Activated naive CD8-positive, alpha-beta T cell treated with anti-CD3 and anti-CD28 coated beads for 36 hours (primary cell): ENCODE results near the gene POLDIP2. TPM values are rescaled to one million over a fixed set of nuclear protein-coding genes. Genes with fewer than 3 reads are reported as not detected.

Experiments used
- DNase-seq: peaks from one replicate; pipeline ENCODE4 v3.0.0; 2021
- H3K27ac Mint-ChIP-seq: one replicate; pipeline ENCODE4 v1.8.0; 2022; ENCODE audit warnings: mild to moderate bottlenecking, moderate library complexity, mixed read lengths
- H3K27me3 Mint-ChIP-seq: one replicate; pipeline ENCODE4 v1.8.0; 2022; ENCODE audit warnings: mild to moderate bottlenecking, mixed read lengths
- H3K36me3 Mint-ChIP-seq: one replicate; pipeline ENCODE4 v1.8.0; 2021; ENCODE audit warnings: mild to moderate bottlenecking, mixed read lengths
- H3K4me1 Mint-ChIP-seq: one replicate; pipeline ENCODE4 v1.8.0; 2021; ENCODE audit warnings: mixed read lengths
- H3K4me3 Mint-ChIP-seq: one replicate; pipeline ENCODE4 v1.8.0; 2022; ENCODE audit warnings: mild to moderate bottlenecking, moderate library complexity, mixed read lengths
- H3K9me3 Mint-ChIP-seq: one replicate; pipeline ENCODE4 v1.8.0; 2022; ENCODE audit warnings: mixed read lengths
- total RNA-seq, 2 experiments: library from RNA; stranded (reverse); gene quantifications; one replicate each; pipeline ENCODE4 v1.2.3, GENCODE V29; 2021

POLDIP2 gene
- total RNA-seq, 2 experiments from 2014 or later = 125 to 126 TPM

GRCh38 chr17:28395426-28395825 is 38.1 kb upstream of the POLDIP2 start:
- no peaks in the 10 kb centered on the region for H3K4me1 Mint-ChIP-seq
- H3K27ac Mint-ChIP-seq = no peak overlapping the region
- H3K4me3 Mint-ChIP-seq = no peak overlapping the region
- no peaks in the 10 kb centered on the region for H3K27me3 Mint-ChIP-seq
- no peak for DNase-seq
- peaks cover 5% of the 10 kb centered on the region for H3K36me3 Mint-ChIP-seq
- no peaks in the 10 kb centered on the region for H3K9me3 Mint-ChIP-seq

GRCh38 chr17:28394337-28395116 is 37.2 kb upstream of the POLDIP2 start:
- H3K36me3 Mint-ChIP-seq = peaks cover 10% of the 10 kb centered on the region
- H3K4me1 Mint-ChIP-seq = no peaks in the 10 kb centered on the region
- H3K27ac Mint-ChIP-seq = no peak overlapping the region
- H3K27me3 Mint-ChIP-seq = no peaks in the 10 kb centered on the region
- H3K4me3 Mint-ChIP-seq = no peak overlapping the region
- no peaks in the 10 kb centered on the region for H3K9me3 Mint-ChIP-seq
- DNase-seq = no peak

- no peaks in the 10 kb centered on the region for H3K4me1 Mint-ChIP-seq
- no peaks in the 10 kb centered on the region for H3K9me3 Mint-ChIP-seq
- peaks cover 12% of the 10 kb centered on the region for H3K36me3 Mint-ChIP-seq
- no peak overlapping the region for H3K27ac Mint-ChIP-seq
- H3K27me3 Mint-ChIP-seq = no peaks in the 10 kb centered on the region
- no peak for DNase-seq
- H3K4me3 Mint-ChIP-seq = no peak overlapping the region
Measured at GRCh38 chr17:28392491-28392890, 35.2 kb upstream of the POLDIP2 start.

- Mint-ChIP-seq H3K4me1 (no peaks in the 10 kb centered on the region), H3K27me3 (no peaks in the 10 kb centered on the region), H3K36me3 (peaks cover 12% of the 10 kb centered on the region), H3K9me3 (no peaks in the 10 kb centered on the region), H3K4me3 (no peak overlapping the region), H3K27ac (no peak overlapping the region)
- no peak for DNase-seq
Measured at GRCh38 chr17:28391401-28391800, 34.1 kb upstream of the POLDIP2 start.

GRCh38 chr17:28390984-28391383 is 33.7 kb upstream of the POLDIP2 start:
- Mint-ChIP-seq H3K4me1 (no peaks in the 10 kb centered on the region), H3K27ac (no peak overlapping the region), H3K4me3 (no peak overlapping the region), H3K36me3 (peaks cover 14% of the 10 kb centered on the region), H3K9me3 (no peaks in the 10 kb centered on the region), H3K27me3 (no peaks in the 10 kb centered on the region)
- no peak for DNase-seq

- Mint-ChIP-seq H3K9me3 (no peaks in the 10 kb centered on the region), H3K4me1 (peaks cover under 1% of the 10 kb centered on the region)
Measured at GRCh38 chr17:28390563-28390962, 33.2 kb upstream of the POLDIP2 start.

GRCh38 chr17:28390141-28390540 is 32.8 kb upstream of the POLDIP2 start:
- no peaks in the 10 kb centered on the region for H3K27me3 Mint-ChIP-seq
- H3K9me3 Mint-ChIP-seq = no peaks in the 10 kb centered on the region
- H3K4me1 Mint-ChIP-seq = peaks cover 4% of the 10 kb centered on the region
- no peak overlapping the region for H3K27ac Mint-ChIP-seq
- peaks cover 18% of the 10 kb centered on the region for H3K36me3 Mint-ChIP-seq
- no peak for DNase-seq
- no peak overlapping the region for H3K4me3 Mint-ChIP-seq

More at GRCh38 chr17:28390563-28390962, 33.2 kb upstream of the POLDIP2 start:
- Mint-ChIP-seq H3K27me3 (no peaks in the 10 kb centered on the region), H3K27ac (no peak overlapping the region), H3K4me3 (no peak overlapping the region), H3K36me3 (peaks cover 16% of the 10 kb centered on the region)
- DNase-seq = no peak

- Mint-ChIP-seq H3K4me3 (no peak overlapping the region), H3K27me3 (no peaks in the 10 kb centered on the region), H3K27ac (no peak overlapping the region), H3K36me3 (peaks cover 27% of the 10 kb centered on the region), H3K9me3 (no peaks in the 10 kb centered on the region), H3K4me1 (peaks cover 13% of the 10 kb centered on the region)
- DNase-seq = no peak
Measured at GRCh38 chr17:28388106-28388505, 30.8 kb upstream of the POLDIP2 start.

- H3K27me3 Mint-ChIP-seq = peaks cover 6% of the 10 kb centered on the region
- H3K27ac Mint-ChIP-seq = no peak overlapping the region
- DNase-seq = no peak
- peaks cover 33% of the 10 kb centered on the region for H3K36me3 Mint-ChIP-seq
- H3K9me3 Mint-ChIP-seq = no peaks in the 10 kb centered on the region
- H3K4me1 Mint-ChIP-seq = peaks cover 15% of the 10 kb centered on the region
- H3K4me3 Mint-ChIP-seq = no peak overlapping the region
Measured at GRCh38 chr17:28386391-28386790, 29.1 kb upstream of the POLDIP2 start.

- peak; percentile 28 for DNase-seq
- Mint-ChIP-seq H3K9me3 (no peaks in the 10 kb centered on the region), H3K27me3 (peaks cover 6% of the 10 kb centered on the region), H3K4me1 (peaks cover 17% of the 10 kb centered on the region), H3K27ac (peak overlapping the region; percentile 7), H3K36me3 (peaks cover 32% of the 10 kb centered on the region), H3K4me3 (peak overlapping the region; percentile 88)
Measured at GRCh38 chr17:28385406-28385805, 28.1 kb upstream of the POLDIP2 start.

- peaks cover 35% of the 10 kb centered on the region for H3K36me3 Mint-ChIP-seq
- no peak for DNase-seq
- H3K27ac Mint-ChIP-seq = peak overlapping the region; percentile 72
Measured at GRCh38 chr17:28385037-28385400, 27.7 kb upstream of the POLDIP2 start.

GRCh38 chr17:28384281-28385036 is 27.1 kb upstream of the POLDIP2 start:
- H3K27ac Mint-ChIP-seq = peak overlapping the region; percentile 72
- H3K4me1 Mint-ChIP-seq = peaks cover 20% of the 10 kb centered on the region
- H3K9me3 Mint-ChIP-seq = no peaks in the 10 kb centered on the region

More at GRCh38 chr17:28385037-28385400, 27.7 kb upstream of the POLDIP2 start:
- Mint-ChIP-seq H3K4me3 (peak overlapping the region; percentile 88), H3K4me1 (peaks cover 20% of the 10 kb centered on the region), H3K27me3 (peaks cover 6% of the 10 kb centered on the region), H3K9me3 (no peaks in the 10 kb centered on the region)

GRCh38 chr17:28381141-28381825 is 24.0 kb upstream of the POLDIP2 start:
- peak; percentile 33 for DNase-seq
- Mint-ChIP-seq H3K4me1 (peaks cover 20% of the 10 kb centered on the region), H3K4me3 (peak overlapping the region; percentile 20), H3K27me3 (peaks cover 6% of the 10 kb centered on the region), H3K9me3 (no peaks in the 10 kb centered on the region), H3K27ac (no peak overlapping the region), H3K36me3 (peaks cover 30% of the 10 kb centered on the region)

More at GRCh38 chr17:28384281-28385036, 27.1 kb upstream of the POLDIP2 start:
- peaks cover 31% of the 10 kb centered on the region for H3K36me3 Mint-ChIP-seq
- peaks cover 6% of the 10 kb centered on the region for H3K27me3 Mint-ChIP-seq
- H3K4me3 Mint-ChIP-seq = peak overlapping the region; percentile 88
- peak; percentile 69 for DNase-seq

GRCh38 chr17:28379814-28380801 is 22.8 kb upstream of the POLDIP2 start:
- no peak for DNase-seq
- Mint-ChIP-seq H3K9me3 (no peaks in the 10 kb centered on the region), H3K36me3 (peaks cover 25% of the 10 kb centered on the region), H3K27me3 (peaks cover 6% of the 10 kb centered on the region), H3K27ac (no peak overlapping the region), H3K4me1 (peaks cover 16% of the 10 kb centered on the region), H3K4me3 (no peak overlapping the region)
